ELR (cell line): ENCODE results near the gene ELOVL5.

ENCODE experiments used
- DNase-seq: peaks from one replicate; pipeline ENCODE4 v3.0.0-alpha.2; 2015; ENCODE audit warnings: low read depth

The ELOVL5 gene

GRCh38 chr6:53239526-53239925, 109.2 kb downstream of the ELOVL5 start:
- no peak for DNase-seq

DNA sequence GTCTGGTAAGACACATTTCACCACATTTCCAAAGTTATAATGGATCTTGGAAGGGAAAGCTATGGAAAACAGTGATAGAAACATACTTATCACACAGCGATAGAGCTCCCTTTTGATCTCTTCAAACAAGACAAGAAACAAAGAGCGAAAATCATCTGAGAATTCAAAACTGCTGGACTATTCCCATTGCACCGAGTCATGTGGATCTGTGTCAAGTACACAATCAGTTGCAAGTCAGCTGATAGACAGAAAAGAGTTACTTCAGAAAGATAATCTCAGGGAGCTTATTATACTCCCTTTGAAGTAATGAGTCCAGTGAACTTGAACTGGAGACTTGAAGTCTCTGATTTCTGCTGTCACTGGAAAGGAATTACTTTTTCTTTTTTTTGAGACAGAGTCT, 110.4 kb downstream of the ELOVL5 start:
- DNase-seq = no peak

- no peak for DNase-seq
These were observed 112.5 kb downstream of the ELOVL5 start for GRCh38 chr6:53236241-53236640.

DNA sequence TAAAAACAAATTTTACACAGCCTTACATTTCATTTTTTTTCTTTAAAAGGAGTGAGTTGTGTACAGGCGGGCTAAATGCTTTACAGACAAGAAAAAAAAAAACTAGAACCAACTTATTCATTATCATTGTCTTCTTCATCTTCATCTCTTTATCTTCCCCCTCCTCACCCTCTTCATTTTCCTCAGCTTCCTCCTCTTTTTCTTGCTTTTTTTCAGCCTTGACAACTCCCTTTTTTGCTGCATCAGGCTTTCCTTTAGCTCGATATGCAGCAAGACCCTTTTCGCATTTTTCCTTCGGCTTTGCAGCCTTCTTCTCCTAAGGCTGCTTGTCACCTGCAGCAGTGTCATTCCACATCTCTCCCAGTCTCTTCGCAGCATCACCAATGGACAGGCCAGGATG, 113.2 kb downstream of the ELOVL5 start:
- DNase-seq = no peak

DNA sequence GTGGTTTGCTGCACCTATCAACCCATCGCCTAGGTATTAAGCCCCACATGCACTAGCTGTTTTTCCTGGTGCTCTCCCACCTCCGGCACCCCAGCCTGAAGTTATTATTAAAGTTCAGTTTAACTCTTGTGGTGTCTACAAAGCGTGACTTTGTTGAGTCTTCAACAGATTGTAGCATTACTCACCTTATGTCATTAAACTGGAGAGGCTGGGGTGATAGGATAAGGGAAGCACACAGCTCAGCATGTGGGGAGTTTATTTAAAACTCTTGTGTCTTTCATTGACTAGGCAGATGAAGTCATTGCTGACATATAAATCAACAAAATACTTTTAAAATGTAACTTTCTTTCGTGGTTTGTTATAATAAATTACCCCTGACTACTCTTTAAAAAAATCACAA, 115.4 kb downstream of the ELOVL5 start:
- peak; percentile 39 for DNase-seq

GRCh38 chr6:53230775-53231467, 117.8 kb downstream of the ELOVL5 start:
- DNase-seq = no peak

DNA sequence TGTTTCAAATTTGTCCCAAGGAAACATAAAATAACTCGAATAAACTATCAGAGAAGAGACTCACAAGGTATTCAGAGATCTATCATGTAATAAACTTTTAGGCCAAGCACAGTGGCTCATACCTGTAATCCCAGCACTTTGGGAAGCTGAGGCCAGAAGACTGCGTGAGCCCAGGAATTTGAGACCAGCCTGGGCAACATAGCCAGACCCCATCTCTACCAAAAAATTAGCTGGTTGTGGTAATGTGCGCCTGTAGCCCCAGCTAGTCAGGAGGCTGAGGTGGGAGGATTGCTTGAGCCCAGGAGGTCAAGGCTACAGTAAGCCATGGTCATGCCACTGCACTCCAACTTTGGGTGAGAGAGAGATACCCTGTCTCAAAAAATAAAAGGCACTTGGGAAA, 120.9 kb downstream of the ELOVL5 start:
- no peak for DNase-seq

- no peak for DNase-seq
These were observed 128.1 kb downstream of the ELOVL5 start for GRCh38 chr6:53220605-53221004.
